WERI-Rb-1 (cell line): Measurements from ENCODE around the gene SYT6.

Experiments used
- DNase-seq: peaks from one replicate; pipeline ENCODE4 v3.0.0-alpha.2; 2020
- H3K27ac ChIP-seq: fragments of 250-450 bp; sonication (Bioruptor Pico); 2 replicates; pipeline ENCODE4 v1.5.1; 2020; ENCODE audit warnings: mild to moderate bottlenecking, moderate library complexity
- H3K27me3 ChIP-seq: fragments of 250-450 bp; sonication (Bioruptor Pico); 2 replicates; pipeline ENCODE4 v1.5.1; 2021; ENCODE audit warnings: mild to moderate bottlenecking, low read depth, moderate library complexity; ENCODE audit not compliant: insufficient read depth, severe bottlenecking
- H3K36me3 ChIP-seq: fragments of 250-450 bp; sonication (Bioruptor Pico); 2 replicates; pipeline ENCODE4 v1.5.1; 2020; ENCODE audit warnings: mild to moderate bottlenecking, moderate library complexity
- H3K4me3 ChIP-seq: 2 replicates; pipeline ENCODE4 v1.5.1; 2011; ENCODE audit warnings: low read depth, mild to moderate bottlenecking, control low read depth, low read length
- H3K9me3 ChIP-seq: fragments of 250-450 bp; sonication (Bioruptor Pico); 2 replicates; pipeline ENCODE4 v1.5.1; 2021; ENCODE audit warnings: mild to moderate bottlenecking, moderate library complexity; ENCODE audit not compliant: severe bottlenecking
- TF ChIP-seq, protein P1 (sequence below): IDR thresholded peaks from 2 replicates; pipeline ENCODE4 v1.5.1; 2011; ENCODE audit warnings: low read depth, mild to moderate bottlenecking, control low read depth, inconsistent platforms, low read length

Gene SYT6

DNA sequence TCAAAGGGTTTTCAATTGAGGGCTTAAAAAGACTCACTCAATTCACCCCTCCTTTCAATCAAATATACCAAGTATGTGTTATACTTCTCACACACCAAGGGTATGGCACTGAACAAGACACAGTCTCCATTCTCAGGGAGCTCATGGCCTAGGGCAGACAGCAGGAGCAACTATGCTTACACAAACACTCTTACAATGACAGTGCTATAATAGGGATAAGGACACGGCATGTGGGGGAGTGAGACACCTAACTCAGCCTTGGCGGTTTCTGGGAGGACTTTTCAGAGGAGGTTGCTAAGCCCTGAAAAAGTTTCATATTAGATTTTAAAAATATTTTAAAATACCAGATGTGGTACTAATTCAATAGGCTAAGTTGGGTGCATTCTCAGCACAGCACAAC lies 22.7 kb upstream of the SYT6 start:
- no peaks in the 10 kb centered on the region for H3K27me3 ChIP-seq
- TF ChIP-seq, protein P1, sequence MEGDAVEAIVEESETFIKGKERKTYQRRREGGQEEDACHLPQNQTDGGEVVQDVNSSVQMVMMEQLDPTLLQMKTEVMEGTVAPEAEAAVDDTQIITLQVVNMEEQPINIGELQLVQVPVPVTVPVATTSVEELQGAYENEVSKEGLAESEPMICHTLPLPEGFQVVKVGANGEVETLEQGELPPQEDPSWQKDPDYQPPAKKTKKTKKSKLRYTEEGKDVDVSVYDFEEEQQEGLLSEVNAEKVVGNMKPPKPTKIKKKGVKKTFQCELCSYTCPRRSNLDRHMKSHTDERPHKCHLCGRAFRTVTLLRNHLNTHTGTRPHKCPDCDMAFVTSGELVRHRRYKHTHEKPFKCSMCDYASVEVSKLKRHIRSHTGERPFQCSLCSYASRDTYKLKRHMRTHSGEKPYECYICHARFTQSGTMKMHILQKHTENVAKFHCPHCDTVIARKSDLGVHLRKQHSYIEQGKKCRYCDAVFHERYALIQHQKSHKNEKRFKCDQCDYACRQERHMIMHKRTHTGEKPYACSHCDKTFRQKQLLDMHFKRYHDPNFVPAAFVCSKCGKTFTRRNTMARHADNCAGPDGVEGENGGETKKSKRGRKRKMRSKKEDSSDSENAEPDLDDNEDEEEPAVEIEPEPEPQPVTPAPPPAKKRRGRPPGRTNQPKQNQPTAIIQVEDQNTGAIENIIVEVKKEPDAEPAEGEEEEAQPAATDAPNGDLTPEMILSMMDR: no peak
- no peaks in the 10 kb centered on the region for H3K9me3 ChIP-seq

DNA sequence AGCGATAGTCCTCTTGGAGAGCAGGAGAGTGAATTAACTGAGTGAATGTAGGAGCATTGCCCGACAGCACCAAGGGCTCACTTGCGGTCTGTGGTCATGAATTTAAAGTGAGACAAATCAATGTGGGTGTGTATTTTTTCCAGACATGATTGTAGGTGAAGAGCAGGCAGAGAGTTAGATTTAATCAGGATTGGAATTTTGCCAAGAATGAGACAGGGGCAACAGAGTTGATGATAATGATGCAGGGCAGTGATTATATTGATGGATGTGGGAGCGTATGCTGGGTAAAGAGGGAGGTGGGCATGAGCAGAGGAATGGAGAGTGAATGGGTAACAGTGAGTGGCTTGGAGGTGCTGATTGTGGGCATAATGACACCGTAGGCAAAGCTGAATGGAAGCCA lies 20.0 kb upstream of the SYT6 start:
- Histone ChIP-seq H3K9me3 (no peaks in the 10 kb centered on the region), H3K4me3 (no peak overlapping the region), H3K36me3 (no peaks in the 10 kb centered on the region), H3K27me3 (no peaks in the 10 kb centered on the region), H3K27ac (no peak overlapping the region)
- TF ChIP-seq, protein P1: no peak
- DNase-seq: no peak

More for the DNA sequence above, 22.7 kb upstream of the SYT6 start:
- Histone ChIP-seq H3K4me3 (no peak overlapping the region), H3K36me3 (no peaks in the 10 kb centered on the region), H3K27ac (no peak overlapping the region)
- no peak for DNase-seq

DNA sequence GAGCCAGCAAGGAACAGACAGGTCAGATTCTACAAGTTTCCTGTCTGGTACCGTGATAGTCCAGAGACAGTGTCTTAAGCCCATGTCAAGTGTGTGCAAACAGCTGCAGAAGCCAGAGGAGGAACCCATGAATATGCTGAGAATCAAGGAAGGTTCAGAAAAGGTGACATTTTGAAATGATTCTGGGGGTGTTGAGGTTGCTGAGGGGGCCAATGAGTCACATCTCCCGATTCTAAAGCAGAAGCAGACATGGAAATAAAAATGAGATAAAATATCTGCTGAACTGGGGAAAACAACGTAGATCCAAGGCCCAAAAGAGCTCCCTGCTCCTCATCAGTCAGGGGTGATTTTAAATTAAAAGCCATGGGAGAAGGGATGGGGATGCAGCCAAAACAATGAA lies 15.8 kb upstream of the SYT6 start:
- Histone ChIP-seq H3K27me3 (no peaks in the 10 kb centered on the region), H3K9me3 (no peaks in the 10 kb centered on the region), H3K4me3 (no peak overlapping the region), H3K36me3 (no peaks in the 10 kb centered on the region), H3K27ac (no peak overlapping the region)
- TF ChIP-seq, protein P1: no peak
- DNase-seq: no peak

DNA sequence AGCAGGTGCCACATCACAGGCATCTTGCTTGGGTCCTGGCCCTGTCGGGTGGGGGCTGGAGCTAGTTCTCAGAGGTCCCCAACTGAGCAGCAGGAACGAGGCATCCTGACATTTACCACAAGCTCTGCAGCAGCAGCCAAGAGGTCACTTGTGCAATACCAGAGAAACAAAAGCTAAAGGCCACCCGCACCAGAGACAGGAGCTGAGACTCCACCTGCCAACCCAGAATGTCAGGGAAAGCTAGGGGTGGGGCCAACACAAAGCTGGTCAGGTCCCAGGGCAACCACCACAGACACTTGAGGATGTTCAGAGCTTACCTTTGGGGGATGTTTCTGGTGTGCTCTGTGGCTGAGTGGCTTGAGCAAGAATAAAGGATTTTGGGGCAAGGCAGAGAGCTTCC lies 13.6 kb upstream of the SYT6 start:
- no peak for DNase-seq

DNA sequence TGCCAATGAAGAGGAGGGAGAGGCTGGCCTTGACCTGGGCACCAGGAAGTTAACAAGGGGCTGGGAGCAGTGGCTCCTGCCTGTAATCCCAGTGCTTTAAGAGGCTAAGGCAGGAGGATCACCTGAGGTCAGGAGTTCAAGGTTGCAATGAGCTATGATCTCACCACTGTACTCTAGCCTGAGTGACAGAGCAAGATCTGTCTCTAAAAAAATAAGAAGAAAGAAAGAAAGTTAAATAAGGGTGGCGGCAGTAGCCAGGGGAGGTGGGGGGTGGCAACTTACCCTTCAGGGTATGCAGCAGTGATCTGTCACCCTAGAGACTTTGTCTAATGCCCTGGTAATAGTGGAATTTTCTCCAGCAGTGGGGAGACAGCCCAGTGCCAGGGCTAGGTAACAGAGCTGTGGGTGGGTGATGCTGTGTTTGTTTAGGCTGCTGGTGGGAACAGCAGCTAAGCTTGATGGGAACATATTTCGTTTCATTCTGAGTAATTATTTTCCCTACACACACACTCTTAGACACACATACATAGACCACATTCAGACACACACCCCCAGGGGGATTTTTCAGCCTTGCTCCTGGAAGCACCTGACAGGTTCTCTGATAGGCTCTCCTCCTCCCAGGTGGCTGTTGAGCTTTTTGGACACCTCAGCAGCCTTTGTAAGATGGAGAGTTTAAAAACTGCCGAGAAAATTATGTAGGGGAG lies 11.3 kb upstream of the SYT6 start:
- Histone ChIP-seq H3K36me3 (no peaks in the 10 kb centered on the region), H3K4me3 (no peak overlapping the region), H3K27me3 (no peaks in the 10 kb centered on the region), H3K9me3 (no peaks in the 10 kb centered on the region), H3K27ac (no peak overlapping the region)
- DNase-seq: peak; percentile 30
- TF ChIP-seq, protein P1: no peak

More for the DNA sequence above, 13.6 kb upstream of the SYT6 start:
- Histone ChIP-seq H3K9me3 (no peaks in the 10 kb centered on the region), H3K4me3 (no peak overlapping the region), H3K27me3 (no peaks in the 10 kb centered on the region), H3K27ac (no peak overlapping the region), H3K36me3 (no peaks in the 10 kb centered on the region)
- TF ChIP-seq, protein P1: no peak

DNA sequence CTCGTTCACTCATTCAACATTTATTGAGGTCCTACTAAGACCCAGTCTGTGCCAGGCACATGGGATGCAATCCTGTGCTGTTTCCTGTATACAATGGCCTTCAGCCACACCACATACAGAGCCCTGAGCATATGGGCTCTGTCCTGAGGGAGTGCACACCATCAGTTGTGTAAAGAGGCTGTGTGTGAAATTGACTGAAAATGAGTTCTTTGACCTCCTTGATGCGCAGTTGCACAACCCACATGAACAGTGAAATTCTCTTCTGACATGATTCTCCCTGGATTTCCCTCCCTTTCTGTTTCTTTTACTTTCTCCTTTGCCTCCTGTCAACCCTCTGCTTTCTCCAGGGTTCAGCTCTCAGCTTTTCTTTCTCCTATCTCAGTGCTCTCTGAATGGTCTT lies 6.3 kb upstream of the SYT6 start:
- H3K27me3 ChIP-seq: peaks cover 21% of the 10 kb centered on the region
- H3K9me3 ChIP-seq: no peaks in the 10 kb centered on the region
- DNase-seq: no peak

More for the DNA sequence above, 6.3 kb upstream of the SYT6 start:
- TF ChIP-seq, protein P1: no peak
- H3K36me3 ChIP-seq: no peaks in the 10 kb centered on the region
- no peak overlapping the region for H3K4me3 ChIP-seq
- no peak overlapping the region for H3K27ac ChIP-seq
